Endothelial cell of umbilical vein (primary cell): ENCODE measurements around the gene APOBEC3F. TPM values are rescaled to one million over a fixed set of nuclear protein-coding genes. Genes with fewer than 3 reads are reported as not detected.

Source experiments
- BruUV-seq: library from RNA; stranded (reverse); fragments of 400-500 nt; replicated peaks from 2 replicates; lab custom pipeline; 2021; lab: Mats Ljungman, UMichigan
- CTCF ChIA-PET: fragments of 300-600, 350-600 bp; sonication (Branson Sonifier 250); formaldehyde crosslinking; loops from one replicate; lab custom pipeline; 2021; ENCODE audit warnings: antibody characterized with exemption, inconsistent platforms; lab: Charles Lee
- POLR2A ChIA-PET: fragments of 300-600, 350-600 bp; sonication (Branson Sonifier 250); formaldehyde crosslinking; loops from one replicate; lab custom pipeline; 2021; ENCODE audit warnings: antibody characterized with exemption, inconsistent platforms; lab: Charles Lee
- DNase-seq: peaks from one replicate; pipeline ENCODE4 v3.0.0-alpha.2; 2011; ENCODE audit warnings: low read depth, low spot score
- FAIRE-seq: peaks from 2 replicates; lab custom pipeline; 2011; peaks lifted over from hg19 to GRCh38; lab: Jason Lieb, UNC
- H2AFZ ChIP-seq: 2 replicates; pipeline ENCODE4 v1.6.0; 2012; ENCODE audit warnings: low read depth, low read length, control low read depth, inconsistent platforms
- H3K27ac ChIP-seq: 2 replicates; pipeline ENCODE4 v1.5.1; 2011; ENCODE audit warnings: low read depth, mild to moderate bottlenecking, control low read depth, low read length, moderate library complexity; ENCODE audit not compliant: insufficient read depth
- H3K27me3 ChIP-seq, 2 experiments: 2 replicates each; pipeline versions ENCODE4 v1.6.0 to v1.6.1; 2011; ENCODE audit warnings: low read length in 2 of 2, mixed read lengths in 1 of 2; ENCODE audit not compliant: control insufficient read depth in 2 of 2, insufficient read depth in 2 of 2
- H3K36me3 ChIP-seq, 2 experiments: 2 replicates in 1 of 2; 3 replicates in 1 of 2; pipeline ENCODE4 v1.5.1; 2011; ENCODE audit warnings: low read length in 2 of 2, mild to moderate bottlenecking in 1 of 2, moderate library complexity in 1 of 2; ENCODE audit not compliant: control insufficient read depth in 2 of 2, insufficient read depth in 2 of 2; ENCODE audit errors: extremely low read depth in 1 of 2
- H3K4me1 ChIP-seq: 3 replicates; pipeline ENCODE4 v1.5.1; 2011; ENCODE audit warnings: mild to moderate bottlenecking, low read length; ENCODE audit not compliant: control insufficient read depth, insufficient read depth; ENCODE audit errors: extremely low read depth
- H3K4me2 ChIP-seq: 2 replicates; pipeline ENCODE4 v1.6.1; 2011; ENCODE audit warnings: low read length, control low read depth, mixed read lengths; ENCODE audit not compliant: insufficient read depth
- H3K4me3 ChIP-seq, 3 experiments: fragments of 200-600 bp in 1 of 3; sonication (generic), shearing (Covaris generic) in 1 of 3; replicated peaks in 1 of 3; 2 replicates each; pipeline ENCODE4 v1.5.1; 2011 to 2016; ENCODE audit warnings: control low read depth in 3 of 3, low read length in 3 of 3, mild to moderate bottlenecking in 2 of 3, inconsistent platforms in 1 of 3, low read depth in 1 of 3, moderate library complexity in 1 of 3; ENCODE audit not compliant: insufficient read depth in 1 of 3
- H3K79me2 ChIP-seq: 2 replicates; pipeline ENCODE4 v1.6.0; 2012; ENCODE audit warnings: low read length, inconsistent platforms; ENCODE audit not compliant: control insufficient read depth, insufficient read depth
- H3K9ac ChIP-seq: replicated peaks from 2 replicates; pipeline ENCODE3; 2011; ENCODE audit warnings: low read length, control low read depth; ENCODE audit not compliant: insufficient read depth; ENCODE audit errors: extremely low read depth
- H3K9me1 ChIP-seq: replicated peaks from 3 replicates; pipeline ENCODE4 v1.6.0; 2011; ENCODE audit warnings: mild to moderate bottlenecking, low read length; ENCODE audit not compliant: control insufficient read depth, insufficient read depth; ENCODE audit errors: extremely low read depth
- H3K9me3 ChIP-seq: replicated peaks from 2 replicates; pipeline ENCODE4 v1.5.1; 2012; ENCODE audit warnings: low read length, inconsistent platforms; ENCODE audit not compliant: control insufficient read depth, insufficient read depth
- H4K20me1 ChIP-seq: replicated peaks from 2 replicates; pipeline ENCODE3; 2011; ENCODE audit warnings: mild to moderate bottlenecking, low read length; ENCODE audit not compliant: control insufficient read depth, insufficient read depth; ENCODE audit errors: extremely low read depth
- CTCF ChIP-seq, 2 donors: IDR thresholded peaks; 1 replicate in 1 of 2; 2 replicates in 1 of 2; pipeline ENCODE4 v1.5.1; 2011; ENCODE audit warnings: low read length in 2 of 2, mild to moderate bottlenecking in 2 of 2, moderate library complexity in 2 of 2, control low read depth in 1 of 2, inconsistent platforms in 1 of 2, low read depth in 1 of 2; ENCODE audit not compliant: insufficient read depth in 1 of 2; ENCODE audit errors: extremely low read depth in 1 of 2
- EZH2 ChIP-seq: IDR thresholded peaks from 2 replicates; pipeline ENCODE4 v1.6.1; 2012; ENCODE audit warnings: borderline replicate concordance, low read depth, mild to moderate bottlenecking, moderate library complexity, low read length, inconsistent platforms; ENCODE audit not compliant: severe bottlenecking
- FOS ChIP-seq: IDR thresholded peaks from 2 replicates; pipeline ENCODE4 v1.6.1; 2011; ENCODE audit warnings: mild to moderate bottlenecking, low read length, moderate library complexity, borderline replicate concordance; ENCODE audit not compliant: insufficient read depth
- GATA2 ChIP-seq: IDR thresholded peaks from 2 replicates; pipeline ENCODE4 v1.7.0; 2011; ENCODE audit warnings: low read depth, mild to moderate bottlenecking, moderate library complexity, mixed read lengths, low read length; ENCODE audit not compliant: insufficient read length, insufficient read depth
- JUN ChIP-seq: IDR thresholded peaks from 2 replicates; pipeline ENCODE4 v1.6.1; 2011; ENCODE audit warnings: borderline replicate concordance, low read depth; ENCODE audit not compliant: insufficient read length, insufficient read depth
- MAX ChIP-seq: IDR thresholded peaks from 2 replicates; pipeline ENCODE4 v1.6.1; 2011; ENCODE audit not compliant: insufficient read depth, insufficient read length
- MYC ChIP-seq: IDR thresholded peaks from one replicate; pipeline ENCODE4 v1.6.1; 2011; ENCODE audit warnings: mild to moderate bottlenecking, low read depth, low read length
- POLR2A ChIP-seq: IDR thresholded peaks from 2 replicates; pipeline ENCODE4 v1.6.1; 2012; ENCODE audit warnings: low read depth, mild to moderate bottlenecking, control low read depth, low read length
- POLR2AphosphoS5 ChIP-seq: IDR thresholded peaks from 2 replicates; pipeline ENCODE4 v1.6.1; 2012; ENCODE audit warnings: low read depth, mild to moderate bottlenecking, control low read depth, low read length, moderate library complexity; ENCODE audit not compliant: insufficient read depth
- dilution Hi-C: fragments of 300-500 bp; cut with MboI; formaldehyde crosslinking; loops from one replicate; pipeline ENCODE4 v1.15.0; 2019; ENCODE audit warnings: low sequenced_read_pairs; ENCODE audit not compliant: extremely low pct_ligation_motif_present
- intact Hi-C: fragments of 100-400 bp; cut with micrococcal nuclease; formaldehyde crosslinking; loops from one replicate; pipeline ENCODE4 v1.10.0; 2022
- polyA plus RNA-seq, 4 experiments: library from polyadenylated mRNA; depleted of rRNA in 3 of 4; stranded (reverse) in 3 of 4; unstranded in 1 of 4; fragments of >200 nt; gene quantifications; 2 replicates each; pipeline versions ENCODE4 v1.2.1 to v1.2.3, GENCODE V29; 2011 to 2012; ENCODE audit warnings: missing spikeins in 1 of 4
- total RNA-seq: library from RNA; stranded (reverse); gene quantifications from 2 replicates; pipeline ENCODE4 v1.2.3, GENCODE V29; 2021

Gene APOBEC3F
- total and polyA plus RNA-seq, 2 donors (not counting 3 experiments of a cell fraction or from before 2014, with no cell fraction given): 10.2 to 11.0 TPM

GRCh38 chr22:39027717-39028116, 12.9 kb upstream of the APOBEC3F start:
- Histone ChIP-seq H3K36me3 (peaks cover 0 to 3% of the 10 kb centered on the region in 2 experiments), H3K79me2 (no peaks in the 10 kb centered on the region), H3K27me3 (no peaks in the 10 kb centered on the region), H2AFZ (no peak overlapping the region), H3K9me1 (no peaks in the 10 kb centered on the region), H4K20me1 (no peaks in the 10 kb centered on the region), H3K4me1 (no peaks in the 10 kb centered on the region), H3K4me2 (no peak overlapping the region), H3K9ac (no peak overlapping the region), H3K27ac (no peak overlapping the region), H3K9me3 (no peaks in the 10 kb centered on the region), H3K4me3 (no peak overlapping the region)
- no peak for TF ChIP-seq EZH2
- TF ChIP-seq MAX: no peak
- TF ChIP-seq GATA2: no peak
- TF ChIP-seq MYC: no peak
- TF ChIP-seq POLR2AphosphoS5: no peak
- TF ChIP-seq JUN: no peak
- TF ChIP-seq FOS: no peak
- no peak for TF ChIP-seq POLR2A
- TF ChIP-seq CTCF (IDR thresholded peaks at IDR 0.05; ENCODE audit: extremely low read depth in 1 of 2, insufficient read depth in 1 of 2, low read depth in 1 of 2, low read length in 2 of 2): no peak
- DNase-seq: no peak
- no peak for FAIRE-seq
- no TSS peak for BruUV-seq
- intact Hi-C loops: no loop called here
- ChIA-PET POLR2A (no interaction called here), CTCF (interaction anchor here (1.2 kb wide), 1 partner anchor 94 kb away, joined by 4 read pairs; no protein-coding TSS in a partner anchor)
- dilution Hi-C loops: no loop called here
